Islet of Langerhans (tissue), 1 donor: Measurements from ENCODE around the gene PLXNA4.

ENCODE experiments used
- FAIRE-seq: peaks from one replicate; lab custom pipeline; 2011; peaks lifted over from hg19 to GRCh38; lab: Jason Lieb, UNC

PLXNA4 gene

DNA sequence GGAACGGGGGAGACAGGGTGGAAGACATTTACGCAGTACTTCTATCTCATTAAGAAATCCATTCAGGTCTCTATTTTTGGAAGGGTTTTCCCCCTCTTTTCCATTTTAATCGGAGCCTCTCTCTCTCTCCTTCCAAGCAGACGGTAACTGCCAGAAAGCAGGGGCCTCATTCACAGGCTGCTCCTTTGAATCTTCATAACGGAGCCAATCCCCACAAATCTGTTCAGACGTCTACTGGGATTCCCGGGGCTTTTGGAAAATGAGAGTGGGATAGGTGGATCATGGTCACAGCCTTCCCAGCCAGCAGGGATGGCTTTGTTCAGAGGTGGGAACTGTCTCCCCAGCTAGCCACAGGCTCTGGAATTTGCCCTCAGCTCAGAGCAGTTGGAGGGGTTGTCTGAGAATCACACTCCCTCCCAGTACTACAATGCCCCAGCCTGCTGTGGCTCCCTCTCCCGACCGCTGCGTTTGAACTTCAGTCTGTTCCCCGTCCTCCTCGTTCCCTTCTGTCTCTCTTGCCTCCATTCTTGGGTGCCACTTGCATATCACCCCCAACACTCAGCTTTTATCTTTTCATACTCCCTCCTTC, 413.6 kb downstream of the PLXNA4 start:
- no peak for FAIRE-seq

GRCh38 chr7:132161976-132162375, 414.3 kb downstream of the PLXNA4 start:
- FAIRE-seq, result no peak

GRCh38 chr7:132161533-132161915, 414.7 kb downstream of the PLXNA4 start:
- FAIRE-seq, result no peak

- no peak for FAIRE-seq
These were observed 415.4 kb downstream of the PLXNA4 start for GRCh38 chr7:132160611-132161532.

DNA sequence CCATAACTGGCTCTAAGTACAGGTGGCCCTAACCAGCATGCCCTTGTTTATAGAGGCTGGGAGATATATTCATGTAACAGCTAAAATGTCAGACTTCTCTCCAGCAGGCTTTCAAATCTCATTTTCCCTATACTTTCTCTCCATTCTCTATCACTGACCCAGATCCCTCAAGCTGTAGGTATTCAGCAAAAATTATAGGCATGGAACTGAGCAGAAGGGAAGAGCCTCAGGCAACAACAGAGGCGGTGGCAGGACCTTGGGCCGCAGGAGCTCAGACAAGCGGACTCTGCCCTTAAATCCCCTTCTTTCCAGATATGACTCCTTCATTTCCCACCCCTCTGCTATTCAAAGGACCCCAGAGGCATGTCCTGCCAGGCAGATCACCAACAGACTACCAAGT, 417.4 kb downstream of the PLXNA4 start:
- no peak for FAIRE-seq

DNA sequence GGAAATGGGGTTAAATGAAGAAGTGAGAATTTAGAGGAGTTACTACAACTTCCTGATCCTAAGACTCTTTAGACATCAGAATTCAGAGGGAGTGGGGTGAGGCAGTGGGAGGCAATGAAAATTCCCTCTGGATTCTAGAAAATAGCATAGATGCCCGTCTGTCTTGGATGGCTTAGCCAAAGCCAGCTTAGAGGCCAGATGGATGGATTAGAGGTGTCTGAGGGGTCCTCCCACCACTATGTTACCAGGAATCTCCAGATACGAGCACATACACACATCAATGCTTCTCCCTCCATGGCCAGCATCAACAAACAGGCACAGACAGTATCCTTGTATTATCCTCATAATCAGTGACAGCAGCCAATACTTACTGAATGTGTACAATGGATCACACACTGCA, 418.1 kb downstream of the PLXNA4 start:
- FAIRE-seq, result no peak

DNA sequence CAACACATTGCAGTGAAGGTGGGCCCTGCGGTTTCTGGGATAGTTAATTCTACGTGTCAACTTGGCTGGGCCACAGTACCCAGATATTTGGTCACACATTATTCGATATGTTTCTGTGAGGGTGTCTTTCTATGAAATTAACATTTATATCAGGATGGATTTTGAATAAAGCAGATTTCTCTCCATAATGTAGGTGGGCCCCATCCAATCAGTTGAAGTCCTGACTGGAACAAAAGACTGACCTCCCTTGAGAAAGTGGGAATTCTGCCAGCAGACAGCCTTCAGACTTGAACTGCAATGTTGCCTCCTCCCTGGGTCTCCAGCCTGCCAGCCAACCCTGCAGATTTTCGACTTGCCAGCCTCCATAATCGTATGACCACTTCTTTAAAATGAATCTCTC, 420.6 kb downstream of the PLXNA4 start:
- no peak for FAIRE-seq

GRCh38 chr7:132154695-132155471, 421.4 kb downstream of the PLXNA4 start:
- FAIRE-seq, result no peak

DNA sequence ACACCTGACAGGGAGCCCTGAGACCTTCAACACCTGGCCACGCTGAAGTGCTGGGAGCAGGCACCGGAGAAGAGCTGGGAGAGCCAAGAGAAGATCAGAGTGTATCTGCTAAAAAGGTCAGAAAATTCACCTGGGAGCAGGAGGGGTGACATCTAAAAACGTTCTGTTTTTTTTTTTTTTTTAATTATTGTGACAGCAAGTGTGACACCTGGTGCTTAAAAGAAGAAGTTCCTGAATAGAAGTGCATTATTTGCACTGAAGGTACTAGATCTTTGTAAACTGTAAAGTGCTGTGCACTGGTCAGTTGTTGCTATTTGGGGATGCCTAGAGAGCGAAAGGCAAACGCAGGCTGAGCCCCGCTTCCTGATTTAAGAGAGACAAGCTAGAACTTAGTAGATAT, 422.0 kb downstream of the PLXNA4 start:
- no peak for FAIRE-seq

DNA sequence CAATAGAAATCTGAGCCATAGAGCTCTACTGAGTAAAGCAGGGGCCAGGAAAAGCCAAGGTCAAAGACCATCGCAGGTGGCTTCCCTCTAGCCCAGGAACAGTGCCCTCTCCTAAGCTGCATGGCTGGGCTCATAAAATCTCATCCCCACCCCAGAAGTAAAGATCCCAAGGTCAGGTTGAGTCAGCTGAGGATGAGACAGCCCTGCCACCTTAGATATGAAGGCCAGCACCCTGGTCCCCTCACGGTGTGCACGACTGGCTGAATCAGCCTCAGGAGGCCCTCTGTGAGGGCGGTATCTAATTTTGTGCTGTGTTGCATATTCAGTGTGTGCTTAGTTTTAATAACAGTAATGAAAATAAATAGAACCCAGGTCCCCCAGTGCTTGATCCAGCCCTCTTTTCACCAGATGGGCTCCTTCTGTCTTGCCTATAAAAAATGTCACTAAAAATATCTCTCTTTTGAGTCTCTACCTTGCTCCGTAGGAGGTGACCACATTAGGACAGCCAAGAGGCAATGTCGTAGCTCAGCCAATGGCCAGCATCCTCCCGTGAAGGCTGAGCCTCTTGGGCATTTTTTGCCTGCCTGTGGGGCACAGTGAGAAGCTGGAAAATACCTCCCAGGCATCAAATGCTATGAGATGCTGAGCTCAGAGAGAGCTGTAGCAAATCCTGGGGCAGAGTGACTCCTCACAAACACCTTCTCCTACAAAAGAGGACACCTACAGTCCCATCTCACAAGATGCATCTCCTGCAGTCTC, 424.0 kb downstream of the PLXNA4 start:
- FAIRE-seq, result no peak

GRCh38 chr7:132150711-132151110, 425.6 kb downstream of the PLXNA4 start:
- FAIRE-seq, result no peak

DNA sequence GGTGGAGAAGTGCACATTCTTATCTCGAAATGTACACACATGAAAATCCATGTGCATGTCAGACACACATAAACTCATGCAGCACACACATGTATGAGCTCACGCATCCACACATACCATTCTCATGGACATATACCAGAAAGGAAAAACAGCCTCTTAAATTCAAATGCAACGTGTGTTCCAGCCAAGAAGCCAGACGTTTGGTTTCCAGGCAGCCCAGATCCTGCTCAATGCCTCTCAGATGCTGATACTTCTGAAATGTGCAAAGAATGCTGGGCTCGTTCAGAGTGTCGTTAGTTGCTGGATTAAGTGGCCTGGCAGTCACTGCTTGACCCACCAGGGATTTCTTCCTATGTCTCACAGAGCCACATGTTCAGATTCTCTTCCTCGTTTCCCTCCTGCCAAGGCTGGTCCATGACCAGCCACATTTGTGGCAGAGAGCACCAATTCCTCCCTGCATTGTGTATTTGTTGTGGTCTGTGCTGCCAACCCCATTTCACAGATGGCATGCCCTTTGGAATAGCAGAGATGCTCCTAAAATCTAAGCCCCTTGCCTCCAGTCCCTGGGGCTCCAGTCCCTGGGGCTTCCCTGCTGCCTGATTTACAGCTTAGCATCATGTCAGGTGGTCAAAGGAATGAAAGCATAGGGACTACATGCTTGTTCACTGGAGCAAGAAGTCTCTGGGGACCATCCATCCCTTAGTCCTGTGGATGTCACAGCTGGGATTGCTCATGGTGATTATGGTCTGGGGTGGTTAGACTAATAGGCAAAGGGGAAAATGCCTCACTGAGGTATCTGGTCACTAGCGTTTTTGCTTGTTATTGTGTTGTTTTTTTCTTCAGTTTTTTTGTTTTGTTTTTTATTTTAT, 426.6 kb downstream of the PLXNA4 start:
- no peak for FAIRE-seq

DNA sequence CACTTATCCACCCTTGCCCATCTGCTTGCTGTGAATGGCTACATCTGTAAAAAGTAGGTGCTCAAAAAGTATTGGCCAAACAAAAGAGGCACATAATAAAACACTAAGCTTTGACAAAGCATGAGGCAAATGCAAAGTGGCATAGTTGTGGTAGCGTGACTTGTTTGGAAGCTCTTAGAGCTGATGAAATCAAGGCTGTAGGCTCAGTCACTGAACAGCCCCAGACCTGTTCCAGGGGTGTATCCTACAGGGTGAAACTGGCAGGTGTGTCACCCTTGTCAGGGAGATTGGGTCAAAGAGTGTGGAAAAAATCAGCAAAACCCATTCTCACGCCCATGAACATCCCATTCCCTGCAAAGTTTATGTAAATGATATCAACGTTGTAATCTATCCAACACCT, 427.4 kb downstream of the PLXNA4 start:
- FAIRE-seq, result no peak

DNA sequence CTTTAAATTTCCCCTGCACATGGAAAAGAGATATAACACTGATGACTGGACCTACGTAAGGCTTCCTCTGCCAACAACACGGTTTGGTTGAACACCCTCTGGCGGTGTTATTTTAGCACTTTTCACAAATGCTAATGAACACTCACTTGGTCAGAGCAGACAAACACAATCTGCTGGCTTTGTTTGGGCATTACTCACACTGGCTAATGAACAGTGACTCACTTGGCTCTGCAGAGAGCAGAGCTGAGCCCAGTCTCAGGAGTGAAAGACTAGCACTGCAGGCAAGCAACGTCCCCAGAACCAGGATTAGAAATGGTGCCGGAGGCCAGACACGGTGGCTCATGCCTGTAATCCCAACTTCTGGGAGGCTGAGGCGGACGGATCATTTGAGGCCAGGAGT, 430.8 kb downstream of the PLXNA4 start:
- peak; percentile 91 for FAIRE-seq

DNA sequence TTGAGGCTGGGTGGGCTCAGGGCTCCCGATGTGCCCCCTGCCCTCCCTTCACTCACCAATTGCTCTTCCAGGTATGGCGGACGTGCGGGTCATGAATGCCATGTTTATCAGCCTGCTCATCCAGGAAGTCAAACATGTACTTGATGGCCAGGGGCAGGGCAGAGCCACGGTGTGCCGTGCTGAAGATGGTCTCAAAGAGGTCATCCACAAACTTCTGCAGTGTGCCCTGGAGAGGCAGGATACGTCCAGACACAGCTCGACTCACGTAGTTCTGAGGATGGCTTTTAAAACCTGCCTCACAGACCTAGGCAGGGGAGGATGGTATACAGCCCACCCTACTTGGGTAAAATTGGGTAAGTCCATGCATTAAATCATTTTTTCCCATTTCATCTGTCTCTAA, 431.2 kb downstream of the PLXNA4 start:
- FAIRE-seq, result no peak

- FAIRE-seq, result no peak
These were observed 434.3 kb downstream of the PLXNA4 start for GRCh38 chr7:132142006-132142405.

DNA sequence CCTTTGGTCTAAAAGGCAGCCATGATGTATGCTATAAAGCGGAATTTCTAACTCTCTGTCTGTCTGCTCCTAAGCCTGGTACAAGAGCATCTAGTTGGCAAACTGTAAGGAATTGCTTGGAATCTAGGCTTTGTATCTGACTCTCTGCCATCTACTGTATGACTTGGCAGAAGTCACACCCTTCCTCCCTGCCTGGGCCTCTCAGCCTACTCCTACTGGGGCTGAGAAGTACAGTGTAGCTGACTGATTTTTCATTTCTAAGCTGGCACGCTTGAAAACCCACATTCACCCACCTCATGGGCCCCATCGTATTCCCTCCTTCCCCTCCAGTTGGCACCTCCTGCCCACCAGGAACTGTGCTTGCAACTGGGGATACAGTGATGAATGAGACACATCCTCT, 435.2 kb downstream of the PLXNA4 start:
- no peak for FAIRE-seq

- FAIRE-seq, result no peak
These were observed 435.9 kb downstream of the PLXNA4 start for GRCh38 chr7:132140341-132140740.

DNA sequence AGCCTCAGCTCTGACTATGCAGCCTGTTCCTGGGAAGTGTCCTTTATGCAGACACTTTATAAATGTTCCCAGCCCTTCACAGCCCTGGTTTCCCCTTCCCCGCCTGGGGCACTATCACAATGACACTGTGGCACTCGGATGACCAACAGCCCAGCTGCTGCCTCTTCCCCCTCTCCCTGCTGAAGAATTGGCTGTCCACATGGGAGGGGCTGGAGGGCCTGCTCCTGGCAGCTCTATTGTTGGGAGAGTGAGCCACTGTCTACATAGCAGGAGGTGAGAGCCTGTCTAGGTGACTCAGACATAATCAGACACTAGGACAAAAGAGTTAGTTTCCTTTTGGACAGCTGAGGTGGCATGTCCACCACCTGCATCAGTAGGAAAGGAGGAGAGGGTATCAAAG, 437.5 kb downstream of the PLXNA4 start:
- no peak for FAIRE-seq

DNA sequence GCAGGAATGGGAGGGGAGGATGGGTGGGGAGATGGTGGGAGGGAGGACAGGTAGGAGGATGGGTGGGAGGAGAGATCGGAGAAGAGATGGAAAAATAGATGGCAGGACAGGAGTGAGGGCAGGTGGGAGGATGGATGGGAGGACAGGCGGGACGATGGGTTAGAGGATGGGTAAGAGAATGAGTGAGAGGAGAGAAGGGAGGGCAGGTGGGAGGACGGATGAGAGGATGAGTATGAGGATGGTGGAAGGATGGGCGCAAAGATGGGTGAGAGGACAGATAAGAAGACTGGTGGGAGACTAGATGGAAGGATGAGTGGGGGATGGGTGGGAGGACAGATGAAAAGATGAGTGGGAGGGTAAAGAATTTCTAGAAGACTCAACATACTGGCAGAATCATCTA, 438.6 kb downstream of the PLXNA4 start:
- FAIRE-seq, result no peak

GRCh38 chr7:132135746-132136385, 440.4 kb downstream of the PLXNA4 start:
- no peak for FAIRE-seq
